ENCODE measurements around the gene CIDEC.

The CIDEC gene

GRCh38 chr3:9879830-9880549 is at the start of gene CIDEC:
Gene CIDEC, minus strand, starts transcription at chr3:9880253. Its CDS starts 1,767 bp downstream, at chr3:9878486.
- DNase-seq, result no peak

GRCh38 chr3:9928158-9928557 is 48.1 kb upstream of the CIDEC start:
- DNase-seq, result no peak

- no peak for DNase-seq
Measured at GRCh38 chr3:9918261-9919038, 38.4 kb upstream of the CIDEC start.

GRCh38 chr3:9917820-9918219 is 37.8 kb upstream of the CIDEC start:
- no peak for DNase-seq

GRCh38 chr3:9916734-9917680 is 37.0 kb upstream of the CIDEC start, which contains the start of gene IL17RC:
Gene IL17RC, plus strand, starts transcription at chr3:9917098. Its CDS starts 218 bp downstream, at chr3:9917316.
- DNase-seq, result peak; percentile 90

GRCh38 chr3:9916346-9916733 is 36.3 kb upstream of the CIDEC start:
- DNase-seq, result peak; percentile 60

- DNase-seq, result peak; percentile 79
Measured at GRCh38 chr3:9915254-9916141, 35.4 kb upstream of the CIDEC start.

- DNase-seq, result no peak
Measured at GRCh38 chr3:9914559-9915253, 34.7 kb upstream of the CIDEC start.

GRCh38 chr3:9914011-9914410 is 34.0 kb upstream of the CIDEC start:
- DNase-seq, result no peak

GRCh38 chr3:9913601-9914000 is 33.5 kb upstream of the CIDEC start:
- DNase-seq, result no peak

- DNase-seq, result peak; percentile 48
Measured at GRCh38 chr3:9912294-9912935, 32.4 kb upstream of the CIDEC start.

GRCh38 chr3:9911863-9912262 is 31.8 kb upstream of the CIDEC start:
- no peak for DNase-seq

- no peak for DNase-seq
Measured at GRCh38 chr3:9909221-9910013, 29.4 kb upstream of the CIDEC start.

GRCh38 chr3:9908286-9908685 is 28.2 kb upstream of the CIDEC start:
- no peak for DNase-seq

- DNase-seq, result no peak
Measured at GRCh38 chr3:9906480-9906879, 26.4 kb upstream of the CIDEC start.

- DNase-seq, result no peak
Measured at GRCh38 chr3:9903904-9904303, 23.9 kb upstream of the CIDEC start.

- DNase-seq, result peak; percentile 76
Measured at GRCh38 chr3:9903238-9903624, 23.2 kb upstream of the CIDEC start.

GRCh38 chr3:9902372-9903237 is 22.6 kb upstream of the CIDEC start, which contains the start of gene IL17RE:
Gene IL17RE, plus strand, starts transcription at chr3:9902848. Its CDS starts 85 bp downstream, at chr3:9902933.
- no peak for DNase-seq

GRCh38 chr3:9901967-9902366 is 21.9 kb upstream of the CIDEC start:
- DNase-seq, result no peak

Measured in fibroblast of skin of right biceps (primary cell).